ENCODE results near the gene PHLPP1.

Gene PHLPP1

GRCh38 chr18:62784338-62784965 lies 69.1 kb downstream of the PHLPP1 start:
- Histone ChIP-seq H2AFZ (ENCODE audit: low read depth) (no peak overlapping the region), H3K4me1 (ENCODE audit: low read depth, poor library complexity, severe bottlenecking) (no peaks in the 10 kb centered on the region), H3K4me3 (IDR thresholded peaks at IDR 0.05; ENCODE audit: insufficient read depth, low read depth, low read length) (no peak overlapping the region), H4K20me1 (ENCODE audit: insufficient read depth) (no peaks in the 10 kb centered on the region; the same call in 1 of the 2 replicates), H3K79me2 (ENCODE audit: insufficient read depth, low read depth) (peaks cover 13% of the 10 kb centered on the region; the same call in 1 of the 2 replicates), H3K4me2 (no peak overlapping the region), H3K27ac (no peak overlapping the region), H3K36me3 (ENCODE audit: insufficient read depth) (no peaks in the 10 kb centered on the region), H3K9ac (no peak overlapping the region), H3K27me3 (ENCODE audit: insufficient read depth, low read depth) (no peaks in the 10 kb centered on the region)
- TF ChIP-seq CTCF (conservative IDR thresholded peaks at IDR 0.05; ENCODE audit: low read depth, low read length), result no peak

- Histone ChIP-seq H3K79me2 (ENCODE audit: insufficient read depth, low read depth) (peaks cover 15% of the 10 kb centered on the region; the same call in 1 of the 2 replicates), H2AFZ (ENCODE audit: low read depth) (no peak overlapping the region), H3K4me3 (IDR thresholded peaks at IDR 0.05; ENCODE audit: insufficient read depth, low read depth, low read length) (no peak overlapping the region), H3K4me1 (ENCODE audit: low read depth, poor library complexity, severe bottlenecking) (no peaks in the 10 kb centered on the region), H4K20me1 (ENCODE audit: insufficient read depth) (no peaks in the 10 kb centered on the region; the same call in 1 of the 2 replicates), H3K9ac (no peak overlapping the region), H3K36me3 (ENCODE audit: insufficient read depth) (no peaks in the 10 kb centered on the region), H3K27ac (no peak overlapping the region), H3K27me3 (ENCODE audit: insufficient read depth, low read depth) (no peaks in the 10 kb centered on the region), H3K4me2 (no peak overlapping the region)
- TF ChIP-seq CTCF (conservative IDR thresholded peaks at IDR 0.05; ENCODE audit: low read depth, low read length), result no peak
Observed at GRCh38 chr18:62784966-62785413, 69.6 kb downstream of the PHLPP1 start.

- no peaks in the 10 kb centered on the region for H3K27me3 ChIP-seq (ENCODE audit: insufficient read depth, low read depth)
- no peak for TF ChIP-seq CTCF (conservative IDR thresholded peaks at IDR 0.05; ENCODE audit: low read depth, low read length)
- H3K4me3 ChIP-seq (IDR thresholded peaks at IDR 0.05; ENCODE audit: insufficient read depth, low read depth, low read length), result no peak overlapping the region
- H3K36me3 ChIP-seq (ENCODE audit: insufficient read depth), result no peaks in the 10 kb centered on the region
- no peak overlapping the region for H3K9ac ChIP-seq
- no peak overlapping the region for H3K27ac ChIP-seq
- H3K79me2 ChIP-seq (ENCODE audit: insufficient read depth, low read depth), result peaks cover 15% of the 10 kb centered on the region; the same call in 1 of the 2 replicates
- no peaks in the 10 kb centered on the region; the same call in 1 of the 2 replicates for H4K20me1 ChIP-seq (ENCODE audit: insufficient read depth)
- H3K4me1 ChIP-seq (ENCODE audit: low read depth, poor library complexity, severe bottlenecking), result peaks cover 13% of the 10 kb centered on the region
- H3K4me2 ChIP-seq, result no peak overlapping the region
- H2AFZ ChIP-seq (ENCODE audit: low read depth), result no peak overlapping the region
Observed at GRCh38 chr18:62786689-62787088, 71.3 kb downstream of the PHLPP1 start.

GRCh38 chr18:62788111-62788510 lies 72.8 kb downstream of the PHLPP1 start:
- Histone ChIP-seq H3K27me3 (ENCODE audit: insufficient read depth, low read depth) (no peaks in the 10 kb centered on the region), H4K20me1 (ENCODE audit: insufficient read depth) (no peaks in the 10 kb centered on the region; the same call in 1 of the 2 replicates), H3K36me3 (ENCODE audit: insufficient read depth) (no peaks in the 10 kb centered on the region), H3K9ac (no peak overlapping the region), H3K4me2 (no peak overlapping the region), H3K27ac (no peak overlapping the region), H3K4me3 (IDR thresholded peaks at IDR 0.05; ENCODE audit: insufficient read depth, low read depth, low read length) (no peak overlapping the region), H2AFZ (ENCODE audit: low read depth) (no peak overlapping the region), H3K4me1 (ENCODE audit: low read depth, poor library complexity, severe bottlenecking) (peaks cover 14% of the 10 kb centered on the region), H3K79me2 (ENCODE audit: insufficient read depth, low read depth) (peaks cover 20% of the 10 kb centered on the region; the same call in 1 of the 2 replicates)
- TF ChIP-seq CTCF (conservative IDR thresholded peaks at IDR 0.05; ENCODE audit: low read depth, low read length), result no peak

Measured in KMS-11 (cell line).